KMS-11 (cell line): ENCODE data around the gene EXOC4.

Experiments
- H2AFZ ChIP-seq: fragments of 200-600 bp; sonication (generic); 2 replicates; pipeline ENCODE4 v1.6.1; 2016; ENCODE audit warnings: antibody characterized with exemption, mixed run types, low read depth
- H3K27ac ChIP-seq: fragments of 200-600 bp; sonication (generic); 2 replicates; pipeline ENCODE4 v1.6.1; 2016; ENCODE audit warnings: mild to moderate bottlenecking, mixed run types
- H3K27me3 ChIP-seq: fragments of 200-600 bp; sonication (generic); 2 replicates; pipeline ENCODE4 v1.6.1; 2017; ENCODE audit warnings: mild to moderate bottlenecking, low read depth, mixed run types, moderate library complexity; ENCODE audit not compliant: insufficient read depth
- H3K36me3 ChIP-seq: fragments of 200-600 bp; sonication (generic); 2 replicates; pipeline ENCODE4 v1.6.1; 2017; ENCODE audit warnings: mild to moderate bottlenecking, mixed run types; ENCODE audit not compliant: insufficient read depth
- H3K4me1 ChIP-seq: fragments of 200-600 bp; sonication (generic); 2 replicates; pipeline ENCODE4 v1.6.1; 2016; ENCODE audit warnings: mild to moderate bottlenecking, low read depth, mixed run types; ENCODE audit not compliant: poor library complexity, severe bottlenecking
- H3K4me2 ChIP-seq: fragments of 200-600 bp; sonication (generic); 2 replicates; pipeline ENCODE4 v1.7.0; 2016; ENCODE audit warnings: mild to moderate bottlenecking, mixed run types
- H3K4me3 ChIP-seq: fragments of 200-600 bp; sonication (generic); IDR thresholded peaks from 2 replicates; pipeline ENCODE4 v1.6.1; 2017; ENCODE audit warnings: low read depth, low read length, mixed read lengths; ENCODE audit not compliant: insufficient read depth
- H3K79me2 ChIP-seq: fragments of 200-600 bp; sonication (generic); 2 replicates; pipeline ENCODE4 v1.6.1; 2016; ENCODE audit warnings: low read depth, mixed run types; ENCODE audit not compliant: insufficient read depth
- H3K9ac ChIP-seq: fragments of 200-600 bp; sonication (generic); 2 replicates; pipeline ENCODE4 v1.6.1; 2016; ENCODE audit warnings: mild to moderate bottlenecking, mixed run types
- H4K20me1 ChIP-seq: fragments of 200-600 bp; sonication (generic); 2 replicates; pipeline ENCODE4 v1.6.1; 2016; ENCODE audit warnings: mild to moderate bottlenecking, mixed run types; ENCODE audit not compliant: insufficient read depth
- TF ChIP-seq, protein P1 (sequence below): fragments of 200-600 bp; sonication (generic); conservative IDR thresholded peaks from 2 replicates; pipeline ENCODE4 v1.6.1; 2017; ENCODE audit warnings: low read depth, mild to moderate bottlenecking, antibody characterized with exemption, low read length, moderate library complexity, mixed read lengths

EXOC4 gene

DNA sequence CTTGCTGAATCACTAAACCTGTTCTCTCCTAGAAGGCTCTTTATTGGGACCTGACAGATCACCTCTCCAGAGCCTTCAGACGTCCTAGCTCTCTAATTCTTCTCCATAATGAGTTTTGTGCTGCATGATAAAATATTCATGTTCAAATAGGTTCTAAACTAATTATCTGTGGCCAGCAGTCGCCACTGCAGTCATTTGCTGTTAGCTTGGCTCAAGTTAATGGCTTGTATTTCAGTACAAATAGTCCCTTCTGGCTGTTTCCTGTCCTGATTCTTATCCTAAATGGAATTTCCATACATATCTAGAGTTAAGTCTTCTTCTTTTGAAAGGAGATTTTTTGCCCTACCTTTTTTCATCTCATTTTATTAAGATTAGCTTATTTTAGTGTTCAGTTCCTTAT lies 303.2 kb downstream of the EXOC4 start:
- Histone ChIP-seq H3K4me2 (no peak overlapping the region), H2AFZ (no peak overlapping the region), H3K4me3 (no peak overlapping the region), H3K27me3 (no peaks in the 10 kb centered on the region), H3K4me1 (no peaks in the 10 kb centered on the region), H3K36me3 (no peaks in the 10 kb centered on the region), H3K27ac (no peak overlapping the region), H3K79me2 (no peaks in the 10 kb centered on the region), H4K20me1 (no peaks in the 10 kb centered on the region), H3K9ac (no peak overlapping the region)
- TF ChIP-seq, protein P1, sequence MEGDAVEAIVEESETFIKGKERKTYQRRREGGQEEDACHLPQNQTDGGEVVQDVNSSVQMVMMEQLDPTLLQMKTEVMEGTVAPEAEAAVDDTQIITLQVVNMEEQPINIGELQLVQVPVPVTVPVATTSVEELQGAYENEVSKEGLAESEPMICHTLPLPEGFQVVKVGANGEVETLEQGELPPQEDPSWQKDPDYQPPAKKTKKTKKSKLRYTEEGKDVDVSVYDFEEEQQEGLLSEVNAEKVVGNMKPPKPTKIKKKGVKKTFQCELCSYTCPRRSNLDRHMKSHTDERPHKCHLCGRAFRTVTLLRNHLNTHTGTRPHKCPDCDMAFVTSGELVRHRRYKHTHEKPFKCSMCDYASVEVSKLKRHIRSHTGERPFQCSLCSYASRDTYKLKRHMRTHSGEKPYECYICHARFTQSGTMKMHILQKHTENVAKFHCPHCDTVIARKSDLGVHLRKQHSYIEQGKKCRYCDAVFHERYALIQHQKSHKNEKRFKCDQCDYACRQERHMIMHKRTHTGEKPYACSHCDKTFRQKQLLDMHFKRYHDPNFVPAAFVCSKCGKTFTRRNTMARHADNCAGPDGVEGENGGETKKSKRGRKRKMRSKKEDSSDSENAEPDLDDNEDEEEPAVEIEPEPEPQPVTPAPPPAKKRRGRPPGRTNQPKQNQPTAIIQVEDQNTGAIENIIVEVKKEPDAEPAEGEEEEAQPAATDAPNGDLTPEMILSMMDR, result no peak

DNA sequence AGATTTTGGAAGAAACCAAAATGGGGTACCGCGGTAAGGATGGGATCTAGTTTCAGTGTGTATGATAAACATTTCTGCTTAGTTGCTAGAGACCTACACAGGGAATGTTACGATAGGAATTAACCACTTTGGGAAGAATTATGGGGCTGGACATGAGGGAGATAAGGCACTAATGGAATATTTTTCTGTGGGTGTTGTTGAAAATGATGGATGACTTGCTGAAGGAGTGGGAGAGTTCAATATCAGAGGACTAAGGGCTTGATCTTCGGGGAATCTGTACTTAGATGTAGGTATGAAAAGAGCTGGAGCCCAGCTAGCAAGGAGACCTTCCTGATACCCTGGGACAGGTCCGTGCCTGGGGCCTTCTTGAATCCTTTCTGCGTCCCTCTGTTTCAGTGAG lies 303.7 kb downstream of the EXOC4 start:
- Histone ChIP-seq H3K79me2 (no peaks in the 10 kb centered on the region), H2AFZ (no peak overlapping the region), H3K9ac (no peak overlapping the region), H3K27me3 (no peaks in the 10 kb centered on the region), H3K36me3 (no peaks in the 10 kb centered on the region), H3K4me1 (no peaks in the 10 kb centered on the region), H3K4me3 (no peak overlapping the region), H3K4me2 (no peak overlapping the region), H4K20me1 (no peaks in the 10 kb centered on the region), H3K27ac (no peak overlapping the region)
- TF ChIP-seq, protein P1, result no peak

DNA sequence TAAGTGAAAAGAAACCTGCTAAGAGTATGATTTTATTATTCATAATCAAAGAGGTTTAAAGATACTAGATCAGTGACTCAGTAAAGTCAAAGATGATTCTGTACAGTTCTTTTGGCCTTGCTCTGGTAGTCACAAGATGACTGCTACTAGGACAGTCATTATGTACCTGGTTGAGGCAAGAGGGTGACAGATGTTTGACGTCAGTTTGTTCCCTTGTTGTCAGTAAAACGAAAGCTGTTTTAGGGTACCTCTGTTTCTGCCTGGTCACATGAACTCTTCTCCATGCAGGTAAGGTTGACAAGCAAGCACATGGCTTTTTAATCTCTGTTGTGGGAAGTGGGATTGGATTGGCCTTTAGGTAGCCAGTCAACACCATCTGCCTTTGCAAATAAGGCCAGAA lies 308.0 kb downstream of the EXOC4 start:
- Histone ChIP-seq H2AFZ (no peak overlapping the region), H3K4me2 (no peak overlapping the region), H3K79me2 (no peaks in the 10 kb centered on the region), H3K27me3 (no peaks in the 10 kb centered on the region), H3K27ac (no peak overlapping the region), H3K4me1 (no peaks in the 10 kb centered on the region), H3K9ac (no peak overlapping the region), H4K20me1 (no peaks in the 10 kb centered on the region), H3K4me3 (no peak overlapping the region), H3K36me3 (no peaks in the 10 kb centered on the region)
- TF ChIP-seq, protein P1, result no peak

DNA sequence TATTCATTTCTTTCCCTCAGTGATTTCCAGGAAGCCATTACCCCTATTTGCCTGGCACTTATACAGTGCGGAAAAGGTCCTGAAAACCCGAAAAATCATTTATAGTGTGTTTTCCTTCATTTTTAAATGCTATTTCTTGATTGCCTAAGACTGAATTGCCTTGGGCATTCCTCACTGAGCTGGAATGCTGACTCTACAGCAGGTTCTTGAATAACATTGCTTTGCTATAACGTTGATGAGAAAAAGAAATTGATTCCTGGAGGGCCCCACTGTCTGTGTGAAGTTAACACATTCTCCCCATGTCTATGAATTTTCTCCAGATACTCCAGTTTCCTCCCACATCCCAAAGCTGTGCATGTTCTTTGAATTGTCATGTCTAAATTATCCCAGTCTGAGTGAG lies 308.5 kb downstream of the EXOC4 start:
- no peaks in the 10 kb centered on the region for H3K79me2 ChIP-seq
- H3K4me2 ChIP-seq, result no peak overlapping the region
- no peaks in the 10 kb centered on the region for H3K36me3 ChIP-seq
- H3K4me1 ChIP-seq, result no peaks in the 10 kb centered on the region
- H3K9ac ChIP-seq, result no peak overlapping the region
- H4K20me1 ChIP-seq, result no peaks in the 10 kb centered on the region
- no peak overlapping the region for H3K27ac ChIP-seq
- H3K27me3 ChIP-seq, result no peaks in the 10 kb centered on the region
- TF ChIP-seq, protein P1, result no peak
- no peak overlapping the region for H3K4me3 ChIP-seq
- no peak overlapping the region for H2AFZ ChIP-seq

DNA sequence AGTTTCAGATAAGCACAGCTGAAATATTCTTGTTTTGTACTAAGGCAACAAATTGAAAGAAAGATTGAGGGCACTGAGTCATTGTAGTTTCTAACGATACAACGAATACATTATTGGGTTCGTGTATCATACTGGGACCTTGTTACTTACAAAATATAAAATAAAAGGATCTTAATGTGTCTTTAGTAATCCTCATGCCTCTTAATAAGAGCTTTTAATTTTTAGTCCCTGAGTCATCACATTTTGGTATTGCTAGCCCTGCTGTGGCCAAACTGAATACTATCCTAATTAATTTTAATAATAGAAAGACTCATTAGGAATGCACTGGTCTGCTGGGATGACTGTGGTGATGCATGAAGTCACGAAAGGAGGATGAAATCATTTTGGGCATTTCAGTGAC lies 309.7 kb downstream of the EXOC4 start:
- Histone ChIP-seq H3K4me2 (no peak overlapping the region), H3K27ac (no peak overlapping the region)

More for the DNA sequence above, 309.7 kb downstream of the EXOC4 start:
- H4K20me1 ChIP-seq, result no peaks in the 10 kb centered on the region
- TF ChIP-seq, protein P1, result no peak
- H3K36me3 ChIP-seq, result no peaks in the 10 kb centered on the region
- H2AFZ ChIP-seq, result no peak overlapping the region
- no peaks in the 10 kb centered on the region for H3K79me2 ChIP-seq
- H3K9ac ChIP-seq, result no peak overlapping the region
- H3K4me1 ChIP-seq, result no peaks in the 10 kb centered on the region
- no peak overlapping the region for H3K4me3 ChIP-seq
- no peaks in the 10 kb centered on the region for H3K27me3 ChIP-seq
